Measurements from ENCODE around the gene RGCC.

The RGCC gene

DNA sequence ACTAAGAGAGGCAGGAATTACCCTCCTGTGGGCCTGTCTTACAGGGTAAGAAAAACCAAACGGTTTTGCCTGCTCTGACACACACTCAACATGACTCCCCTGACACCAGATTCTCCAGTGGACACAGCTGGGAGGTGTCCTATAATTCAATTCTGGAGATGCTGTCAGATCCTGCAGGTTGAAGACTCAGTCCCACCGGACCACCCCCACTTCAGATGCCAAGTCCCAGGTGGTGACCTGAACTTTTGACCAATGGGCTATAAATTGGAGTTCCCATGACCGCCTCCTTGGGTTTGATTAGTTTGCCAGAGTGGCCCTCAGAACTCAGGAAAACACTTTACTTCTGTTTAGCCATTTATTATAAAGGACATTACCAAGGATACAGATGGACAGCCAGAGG, 52.6 kb downstream of the RGCC start:
- TF ChIP-seq FOXP2 (optimal IDR thresholded peaks at IDR 0.05; ENCODE audit: borderline replicate concordance, extremely low read depth, extremely low read length, insufficient read depth): no peak
- no peak for TF ChIP-seq TAF1 (IDR thresholded peaks at IDR 0.05; ENCODE audit: borderline replicate concordance, insufficient read depth, low read length)
- no peak for TF ChIP-seq POLR2AphosphoS5 (IDR thresholded peaks at IDR 0.05; ENCODE audit: low read depth, low read length)
- TF ChIP-seq, protein P1, sequence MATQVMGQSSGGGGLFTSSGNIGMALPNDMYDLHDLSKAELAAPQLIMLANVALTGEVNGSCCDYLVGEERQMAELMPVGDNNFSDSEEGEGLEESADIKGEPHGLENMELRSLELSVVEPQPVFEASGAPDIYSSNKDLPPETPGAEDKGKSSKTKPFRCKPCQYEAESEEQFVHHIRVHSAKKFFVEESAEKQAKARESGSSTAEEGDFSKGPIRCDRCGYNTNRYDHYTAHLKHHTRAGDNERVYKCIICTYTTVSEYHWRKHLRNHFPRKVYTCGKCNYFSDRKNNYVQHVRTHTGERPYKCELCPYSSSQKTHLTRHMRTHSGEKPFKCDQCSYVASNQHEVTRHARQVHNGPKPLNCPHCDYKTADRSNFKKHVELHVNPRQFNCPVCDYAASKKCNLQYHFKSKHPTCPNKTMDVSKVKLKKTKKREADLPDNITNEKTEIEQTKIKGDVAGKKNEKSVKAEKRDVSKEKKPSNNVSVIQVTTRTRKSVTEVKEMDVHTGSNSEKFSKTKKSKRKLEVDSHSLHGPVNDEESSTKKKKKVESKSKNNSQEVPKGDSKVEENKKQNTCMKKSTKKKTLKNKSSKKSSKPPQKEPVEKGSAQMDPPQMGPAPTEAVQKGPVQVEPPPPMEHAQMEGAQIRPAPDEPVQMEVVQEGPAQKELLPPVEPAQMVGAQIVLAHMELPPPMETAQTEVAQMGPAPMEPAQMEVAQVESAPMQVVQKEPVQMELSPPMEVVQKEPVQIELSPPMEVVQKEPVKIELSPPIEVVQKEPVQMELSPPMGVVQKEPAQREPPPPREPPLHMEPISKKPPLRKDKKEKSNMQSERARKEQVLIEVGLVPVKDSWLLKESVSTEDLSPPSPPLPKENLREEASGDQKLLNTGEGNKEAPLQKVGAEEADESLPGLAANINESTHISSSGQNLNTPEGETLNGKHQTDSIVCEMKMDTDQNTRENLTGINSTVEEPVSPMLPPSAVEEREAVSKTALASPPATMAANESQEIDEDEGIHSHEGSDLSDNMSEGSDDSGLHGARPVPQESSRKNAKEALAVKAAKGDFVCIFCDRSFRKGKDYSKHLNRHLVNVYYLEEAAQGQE (IDR thresholded peaks at IDR 0.05; ENCODE audit: insufficient read depth in 1 of 2, low read depth in 2 of 2, low read length in 2 of 2): no peak
- no peak for TF ChIP-seq SIN3A (IDR thresholded peaks at IDR 0.05; ENCODE audit: borderline replicate concordance, insufficient read depth, low read length)

DNA sequence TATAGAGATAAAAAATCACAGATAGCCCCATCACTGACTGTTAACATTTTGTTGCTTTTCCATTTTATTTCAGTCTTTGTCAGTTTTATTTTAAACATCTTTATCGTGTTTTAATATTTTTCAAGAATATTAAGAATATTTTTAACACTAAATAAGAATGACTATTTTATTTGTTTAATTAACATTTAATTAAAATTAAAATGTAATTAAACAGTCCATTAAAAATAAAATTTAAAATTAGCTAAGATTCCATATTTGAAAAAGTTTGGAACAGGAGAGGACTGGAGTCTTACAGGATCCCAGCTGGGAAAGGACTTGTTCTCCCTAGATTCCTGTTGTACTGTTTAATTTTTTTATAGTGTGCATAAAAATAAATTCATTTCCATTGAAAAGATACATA, 54.5 kb downstream of the RGCC start:
- no peak for TF ChIP-seq SIN3A (IDR thresholded peaks at IDR 0.05; ENCODE audit: borderline replicate concordance, insufficient read depth, low read length)
- TF ChIP-seq FOXP2 (optimal IDR thresholded peaks at IDR 0.05; ENCODE audit: borderline replicate concordance, extremely low read depth, extremely low read length, insufficient read depth): no peak
- TF ChIP-seq, protein P1 (IDR thresholded peaks at IDR 0.05; ENCODE audit: insufficient read depth in 1 of 2, low read depth in 2 of 2, low read length in 2 of 2): no peak
- no peak for TF ChIP-seq TAF1 (IDR thresholded peaks at IDR 0.05; ENCODE audit: borderline replicate concordance, insufficient read depth, low read length)

DNA sequence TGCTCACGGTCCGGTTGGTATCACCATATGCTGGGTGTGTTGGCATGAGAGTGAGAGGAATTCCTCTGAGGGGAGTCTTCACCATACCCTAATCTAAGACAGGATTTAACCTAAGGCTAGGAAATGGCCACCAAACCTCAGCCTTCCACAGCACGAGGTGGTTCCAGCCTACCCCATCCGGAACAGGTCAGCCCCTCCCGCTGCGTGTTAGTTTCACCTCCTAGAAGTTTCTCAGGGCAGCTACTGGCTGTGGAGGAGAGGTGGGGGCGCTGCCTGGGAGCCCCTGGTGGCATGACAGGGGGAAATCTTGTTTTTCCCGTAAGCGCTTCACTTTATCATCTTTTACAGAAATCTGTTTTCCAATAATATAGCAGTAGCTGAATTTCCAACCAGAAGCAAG, 55.1 kb downstream of the RGCC start:
- no peak for TF ChIP-seq TAF1 (IDR thresholded peaks at IDR 0.05; ENCODE audit: borderline replicate concordance, insufficient read depth, low read length)
- no peak for TF ChIP-seq SIN3A (IDR thresholded peaks at IDR 0.05; ENCODE audit: borderline replicate concordance, insufficient read depth, low read length)
- TF ChIP-seq POLR2AphosphoS5 (IDR thresholded peaks at IDR 0.05; ENCODE audit: low read depth, low read length): no peak
- no peak for TF ChIP-seq FOXP2 (optimal IDR thresholded peaks at IDR 0.05; ENCODE audit: borderline replicate concordance, extremely low read depth, extremely low read length, insufficient read depth)
- TF ChIP-seq, protein P1 (IDR thresholded peaks at IDR 0.05; ENCODE audit: insufficient read depth in 1 of 2, low read depth in 2 of 2, low read length in 2 of 2): no peak

DNA sequence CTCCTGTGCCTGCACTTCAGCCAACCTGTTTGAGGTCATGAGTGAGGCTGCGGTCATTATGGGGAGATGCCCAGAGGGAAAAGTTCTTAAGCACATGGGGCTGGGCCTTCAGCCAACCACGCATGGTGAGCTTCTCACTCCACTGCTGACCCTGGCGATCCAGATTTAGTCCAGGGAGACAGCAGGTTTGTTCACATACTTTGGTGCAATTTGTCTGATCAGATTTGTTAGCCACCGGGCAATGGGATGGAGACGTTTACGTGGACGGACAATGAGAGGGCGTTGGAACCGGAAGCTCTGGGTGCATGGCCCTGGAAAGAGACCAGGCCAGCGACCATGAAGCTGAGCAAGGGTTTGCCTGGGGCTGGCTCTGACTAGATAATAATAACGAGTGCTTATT, 56.2 kb downstream of the RGCC start:
- TF ChIP-seq SIN3A (IDR thresholded peaks at IDR 0.05; ENCODE audit: borderline replicate concordance, insufficient read depth, low read length): no peak
- TF ChIP-seq TAF1 (IDR thresholded peaks at IDR 0.05; ENCODE audit: borderline replicate concordance, insufficient read depth, low read length): no peak
- no peak for TF ChIP-seq POLR2AphosphoS5 (IDR thresholded peaks at IDR 0.05; ENCODE audit: low read depth, low read length)
- TF ChIP-seq, protein P1 (IDR thresholded peaks at IDR 0.05; ENCODE audit: insufficient read depth in 1 of 2, low read depth in 2 of 2, low read length in 2 of 2): no peak
- TF ChIP-seq FOXP2 (optimal IDR thresholded peaks at IDR 0.05; ENCODE audit: borderline replicate concordance, extremely low read depth, extremely low read length, insufficient read depth): no peak

DNA sequence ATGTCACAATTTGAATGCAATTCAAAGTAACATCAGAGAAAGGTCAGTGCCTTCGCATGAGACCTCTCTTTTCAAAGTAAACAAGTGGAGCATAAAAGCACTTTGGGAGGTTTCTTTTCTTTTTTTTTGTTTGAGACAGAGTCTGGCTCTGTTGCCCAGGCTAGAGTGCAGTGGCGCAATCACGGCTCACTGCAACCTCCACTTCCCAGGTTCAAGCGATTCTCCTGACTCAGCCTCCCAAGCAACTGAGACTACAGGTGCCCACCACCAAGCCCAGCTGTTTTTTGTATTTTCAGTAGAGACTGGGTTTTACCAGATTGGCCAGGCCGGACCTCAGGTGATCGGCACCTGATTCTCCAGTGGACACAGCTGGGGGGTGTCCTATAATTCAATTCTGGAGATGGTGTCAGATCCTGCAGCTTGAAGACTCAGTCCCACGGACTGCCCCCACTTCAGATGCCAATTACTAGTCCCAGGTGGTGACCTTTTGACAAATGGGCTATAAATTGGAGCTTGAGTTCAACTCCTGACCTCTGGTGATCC, 57.6 kb downstream of the RGCC start:
- no peak for TF ChIP-seq POLR2AphosphoS5 (IDR thresholded peaks at IDR 0.05; ENCODE audit: low read depth, low read length)
- TF ChIP-seq, protein P1 (IDR thresholded peaks at IDR 0.05; ENCODE audit: insufficient read depth in 1 of 2, low read depth in 2 of 2, low read length in 2 of 2): no peak
- TF ChIP-seq TAF1 (IDR thresholded peaks at IDR 0.05; ENCODE audit: borderline replicate concordance, insufficient read depth, low read length): no peak
- no peak for TF ChIP-seq FOXP2 (optimal IDR thresholded peaks at IDR 0.05; ENCODE audit: borderline replicate concordance, extremely low read depth, extremely low read length, insufficient read depth)
- no peak for TF ChIP-seq SIN3A (IDR thresholded peaks at IDR 0.05; ENCODE audit: borderline replicate concordance, insufficient read depth, low read length)
